Type B pancreatic cell (in vitro differentiated cells): ENCODE measurements around the gene LZTS2. TPM values are rescaled to one million over a fixed set of nuclear protein-coding genes. Genes with fewer than 3 reads are reported as not detected.

Experiments used
- DNase-seq: peaks from one replicate; pipeline ENCODE4 v3.0.0; 2021; ENCODE audit warnings: mixed read lengths; ENCODE audit not compliant: unreplicated experiment; ENCODE audit errors: extremely low spot score
- H3K27ac Mint-ChIP-seq: 2 replicates; pipeline ENCODE4 v1.8.0; 2021; ENCODE audit warnings: mild to moderate bottlenecking, mixed read lengths
- H3K27me3 Mint-ChIP-seq: 2 replicates; pipeline ENCODE4 v1.8.0; 2021; ENCODE audit warnings: mixed read lengths
- H3K36me3 Mint-ChIP-seq: 2 replicates; pipeline ENCODE4 v1.8.0; 2021; ENCODE audit warnings: mixed read lengths
- H3K4me1 Mint-ChIP-seq: one replicate; pipeline ENCODE4 v1.8.0; 2021; ENCODE audit warnings: mixed read lengths; ENCODE audit not compliant: unreplicated experiment
- H3K4me3 Mint-ChIP-seq: 2 replicates; pipeline ENCODE4 v1.8.0; 2021; ENCODE audit warnings: mild to moderate bottlenecking, mixed read lengths
- H3K9me3 Mint-ChIP-seq: 2 replicates; pipeline ENCODE4 v1.8.0; 2021; ENCODE audit warnings: mixed read lengths
- CTCF ChIP-seq: fragments of 200-600 bp; sonication (generic); conservative IDR thresholded peaks from 2 replicates; pipeline ENCODE4 v1.5.0; 2021; ENCODE audit warnings: antibody characterized with exemption, mild to moderate bottlenecking
- total RNA-seq: library from RNA; stranded (reverse); gene quantifications from 2 replicates; pipeline ENCODE4 v1.2.1, GENCODE V29; 2021; ENCODE audit warnings: low replicate concordance

Gene LZTS2
- total RNA-seq, 1 donor from 2014 or later: 86.6 TPM

- Mint-ChIP-seq H3K27ac (no peak overlapping the region), H3K9me3 (no peaks in the 10 kb centered on the region)
- no peak for DNase-seq
Observed at GRCh38 chr10:101035314-101035713, 35.7 kb downstream of the LZTS2 start.

GRCh38 chr10:101035916-101036702 is 36.5 kb downstream of the LZTS2 start:
- Mint-ChIP-seq H3K27ac (no peak overlapping the region), H3K4me1 (peaks cover 13% of the 10 kb centered on the region), H3K9me3 (no peaks in the 10 kb centered on the region), H3K27me3 (peaks cover 40% of the 10 kb centered on the region), H3K36me3 (peaks cover 4% of the 10 kb centered on the region), H3K4me3 (no peak overlapping the region)
- no peak for TF ChIP-seq CTCF
- no peak for DNase-seq

More at GRCh38 chr10:101035314-101035713, 35.7 kb downstream of the LZTS2 start:
- no peak overlapping the region for H3K4me3 Mint-ChIP-seq
- peaks cover 40% of the 10 kb centered on the region for H3K27me3 Mint-ChIP-seq
- H3K4me1 Mint-ChIP-seq: peaks cover 11% of the 10 kb centered on the region
- TF ChIP-seq CTCF: no peak
- H3K36me3 Mint-ChIP-seq: peaks cover 4% of the 10 kb centered on the region

- Mint-ChIP-seq H3K4me3 (no peak overlapping the region), H3K9me3 (no peaks in the 10 kb centered on the region), H3K27ac (no peak overlapping the region), H3K27me3 (peaks cover 35% of the 10 kb centered on the region), H3K4me1 (peaks cover 14% of the 10 kb centered on the region), H3K36me3 (peaks cover 4% of the 10 kb centered on the region)
- no peak for TF ChIP-seq CTCF
- no peak for DNase-seq
Observed at GRCh38 chr10:101036726-101037125, 37.1 kb downstream of the LZTS2 start.

- DNase-seq: no peak
- peaks cover 4% of the 10 kb centered on the region for H3K36me3 Mint-ChIP-seq
- peaks cover 24% of the 10 kb centered on the region for H3K4me1 Mint-ChIP-seq
- H3K9me3 Mint-ChIP-seq: no peaks in the 10 kb centered on the region
- no peak for TF ChIP-seq CTCF
- peak overlapping the region; percentile 18 for H3K27ac Mint-ChIP-seq
- no peak overlapping the region for H3K4me3 Mint-ChIP-seq
- peaks cover 26% of the 10 kb centered on the region for H3K27me3 Mint-ChIP-seq
Observed at GRCh38 chr10:101038484-101038883, 38.9 kb downstream of the LZTS2 start.

GRCh38 chr10:101040061-101040460 is 40.5 kb downstream of the LZTS2 start:
- no peak for DNase-seq
- peaks cover 30% of the 10 kb centered on the region for H3K4me1 Mint-ChIP-seq
- peaks cover 24% of the 10 kb centered on the region for H3K27me3 Mint-ChIP-seq
- H3K27ac Mint-ChIP-seq: no peak overlapping the region
- no peak for TF ChIP-seq CTCF
- peaks cover 4% of the 10 kb centered on the region for H3K36me3 Mint-ChIP-seq
- H3K4me3 Mint-ChIP-seq: no peak overlapping the region
- H3K9me3 Mint-ChIP-seq: no peaks in the 10 kb centered on the region
